GM12878 (cell line): ENCODE data around the gene IRF4. TPM values are rescaled to one million over a fixed set of nuclear protein-coding genes. Genes with fewer than 3 reads are reported as not detected.

Experiments used
- ATAC-seq: fragments of 200-7000 bp; cut with Tn5 transposase; 3 replicates; pipeline ENCODE4 v1.9.1; 2020; ENCODE audit warnings: mild to moderate bottlenecking, moderate library complexity
- BruUV-seq: library from RNA; stranded (reverse); fragments of 400-500 nt; replicated peaks from 2 replicates; lab custom pipeline; 2021; lab: Mats Ljungman, UMichigan
- CTCF ChIA-PET: fragments of 300-600 bp; sonication (Branson Sonifier 250); formaldehyde crosslinking; extraction: SDS; loops from one replicate; lab custom pipeline; 2021; ENCODE audit warnings: inconsistent platforms; lab: Yijun Ruan, JAX
- POLR2A ChIA-PET: fragments of 350-600 bp; formaldehyde crosslinking; extraction: SDS; loops from one replicate; lab custom pipeline; 2021; ENCODE audit warnings: inconsistent platforms; lab: Charles Lee
- RAD21 ChIA-PET: fragments of 300-600 bp; sonication (Branson Sonifier 250); formaldehyde crosslinking; loops from one replicate; lab custom pipeline; 2023; ENCODE audit warnings: antibody characterized with exemption; ENCODE audit not compliant: unreplicated experiment; lab: Charles Lee
- SMC1A ChIA-PET: fragments of 300-600 bp; sonication (Branson Sonifier 250); formaldehyde crosslinking; loops from one replicate; lab custom pipeline; 2023; ENCODE audit not compliant: unreplicated experiment, uncharacterized antibody; lab: Charles Lee
- DNase-seq: peaks from one replicate; pipeline ENCODE4 v3.0.0-alpha.2; 2011; ENCODE audit warnings: low read depth, low spot score
- FAIRE-seq: peaks from 3 replicates; lab custom pipeline; 2011; peaks lifted over from hg19 to GRCh38; lab: Jason Lieb, UNC
- H2AFZ ChIP-seq: 2 replicates; pipeline ENCODE4 v1.6.0; 2011; ENCODE audit warnings: low read depth, low read length, control low read depth; ENCODE audit not compliant: control insufficient read depth
- H3K27ac ChIP-seq: 2 replicates; pipeline ENCODE4 v1.5.1; 2011; ENCODE audit warnings: control low read depth; ENCODE audit not compliant: control insufficient read depth, insufficient read depth
- H3K27me3 ChIP-seq, 2 experiments: replicated peaks in 1 of 2; 2 replicates each; pipeline versions ENCODE4 v1.6.0 to v1.6.1; 2011; ENCODE audit warnings: low read length in 1 of 2; ENCODE audit not compliant: control insufficient read depth in 2 of 2, insufficient read depth in 2 of 2
- H3K36me3 ChIP-seq, 2 experiments: 2 replicates each; pipeline ENCODE4 v1.5.1; 2011; ENCODE audit warnings: low read length in 1 of 2; ENCODE audit not compliant: control insufficient read depth in 2 of 2, insufficient read depth in 2 of 2
- H3K4me1 ChIP-seq: 2 replicates; pipeline ENCODE4 v1.6.1; 2011; ENCODE audit warnings: mild to moderate bottlenecking, low read length, moderate library complexity, mixed read lengths; ENCODE audit not compliant: control insufficient read depth, insufficient read depth
- H3K4me2 ChIP-seq: 2 replicates; pipeline ENCODE4 v1.6.0; 2011; ENCODE audit warnings: control low read depth; ENCODE audit not compliant: control insufficient read depth, insufficient read depth
- H3K4me3 ChIP-seq: fragments of 200-600 bp; sonication (generic); 2 replicates; pipeline ENCODE4 v1.5.1; 2016
- H3K79me2 ChIP-seq: 2 replicates; pipeline ENCODE4 v1.6.0; 2011; ENCODE audit warnings: low read length; ENCODE audit not compliant: control insufficient read depth, insufficient read depth
- H3K9ac ChIP-seq: 2 replicates; pipeline ENCODE4 v1.8.0; 2011; ENCODE audit warnings: low read length, control low read depth, mixed read lengths; ENCODE audit not compliant: control insufficient read depth, insufficient read depth
- H3K9me3 ChIP-seq: replicated peaks from 3 replicates; pipeline ENCODE4 v1.5.1; 2011; ENCODE audit warnings: mild to moderate bottlenecking, low read length; ENCODE audit not compliant: control insufficient read depth, insufficient read depth
- H4K20me1 ChIP-seq: 2 replicates; pipeline ENCODE4 v1.6.0; 2011; ENCODE audit not compliant: control insufficient read depth, insufficient read depth
- ATF7 ChIP-seq: fragments of 450-650 bp; IDR thresholded peaks from 2 replicates; pipeline ENCODE4 v1.6.1; 2016; ENCODE audit warnings: low read depth, mild to moderate bottlenecking
- BACH1 ChIP-seq: fragments of 450-650 bp; IDR thresholded peaks from 2 replicates; pipeline ENCODE4 v1.6.1; 2017; ENCODE audit warnings: mild to moderate bottlenecking, borderline replicate concordance
- DPF2 ChIP-seq: fragments of 450-650 bp; IDR thresholded peaks from 2 replicates; pipeline ENCODE4 v1.6.1; 2017; ENCODE audit warnings: mild to moderate bottlenecking
- E2F4 ChIP-seq: IDR thresholded peaks from 2 replicates; pipeline ENCODE4 v1.6.1; 2012; ENCODE audit warnings: low read depth, low read length, improper control_type of control experiment
- ELK1 ChIP-seq: IDR thresholded peaks from 2 replicates; pipeline ENCODE4 v1.6.1; 2012; ENCODE audit warnings: low read depth, low read length, improper control_type of control experiment
- IKZF1 ChIP-seq: fragments of 450-650 bp; conservative IDR thresholded peaks from 2 replicates; pipeline ENCODE4 v1.6.1; 2017; ENCODE audit warnings: antibody characterized with exemption, mild to moderate bottlenecking
- IRF5 ChIP-seq: fragments of 450-650 bp; IDR thresholded peaks from 2 replicates; pipeline ENCODE4 v1.6.1; 2017; ENCODE audit warnings: borderline replicate concordance
- KAT2A ChIP-seq: conservative IDR thresholded peaks from 2 replicates; pipeline ENCODE4 v1.6.1; 2011; ENCODE audit warnings: low read depth, low read length; ENCODE audit not compliant: control insufficient read depth
- PAX5 ChIP-seq: IDR thresholded peaks from 2 replicates; pipeline ENCODE4 v1.6.1; 2011; ENCODE audit warnings: low read depth, low read length, borderline replicate concordance
- POLR2AphosphoS2 ChIP-seq: IDR thresholded peaks from 2 replicates; pipeline ENCODE4 v1.6.1; 2011; ENCODE audit warnings: low read depth, mild to moderate bottlenecking, low read length, improper control_type of control experiment, moderate library complexity
- POLR2AphosphoS5 ChIP-seq: IDR thresholded peaks from 2 replicates; pipeline ENCODE4 v1.6.1; 2011; ENCODE audit warnings: mild to moderate bottlenecking, low read length, inconsistent platforms
- RBBP5 ChIP-seq: fragments of 200-600 bp; sonication (generic); conservative IDR thresholded peaks from 2 replicates; pipeline ENCODE4 v1.6.1; 2016
- STAT3 ChIP-seq: IDR thresholded peaks from 2 replicates; pipeline ENCODE4 v1.6.1; 2011; ENCODE audit warnings: low read depth, low read length, improper control_type of control experiment
- TARDBP ChIP-seq: IDR thresholded peaks from 2 replicates; pipeline ENCODE4 v1.6.1; 2016; ENCODE audit warnings: borderline replicate concordance
- TCF12 ChIP-seq: IDR thresholded peaks from 2 replicates; pipeline ENCODE4 v1.6.1; 2011; ENCODE audit warnings: low read depth, mild to moderate bottlenecking, low read length
- ZNF217 ChIP-seq: fragments of 450-650 bp; IDR thresholded peaks from 2 replicates; pipeline ENCODE4 v1.6.1; 2017; ENCODE audit warnings: antibody characterized with exemption, mild to moderate bottlenecking
- ZNF274 ChIP-seq: IDR thresholded peaks from one replicate; pipeline ENCODE4 v1.8.0; 2011; ENCODE audit not compliant: insufficient read length, insufficient read depth
- WGBS: methylation state at CpG from one replicate; pipeline ENCODE4 v1.1.6; 2016; ENCODE audit warnings: low lambda C conversion rate; ENCODE audit not compliant: insufficient replicate concordance, insufficient coverage; ENCODE audit errors: missing lambda C conversion rate; 5-methylcytosine and 5-hydroxymethylcytosine counted together
- in situ Hi-C: fragments of 300-500 bp; cut with MboI; formaldehyde crosslinking; loops from 9 replicates; pipeline ENCODE4 v1.14.3; 2018; ENCODE audit warnings: mixed read lengths
- intact Hi-C: fragments of 100-400 bp; cut with micrococcal nuclease; formaldehyde crosslinking; loops from one replicate; pipeline ENCODE4 v1.14.2; 2022; ENCODE audit not compliant: unreplicated experiment
- polyA plus RNA-seq, 11 experiments: library from polyadenylated mRNA; depleted of rRNA in 4 of 11; unstranded in 6 of 11; stranded (reverse) in 5 of 11; fragments of >200 nt; fragmentation: Nextera tagmentation in 4 of 11; fragmentation: Illumina TruSeq in 1 of 11; extraction: Ambion mirVana in 4 of 11; extraction: Trizol in 1 of 11; gene quantifications; 1 replicate in 1 of 11; 2 replicates in 10 of 11; pipeline versions ENCODE4 v1.2.1 to v1.2.3, GENCODE V29; 2011 to 2016; ENCODE audit warnings: inconsistent platforms in 2 of 11, missing spikeins in 2 of 11, low read depth in 1 of 11
- total RNA-seq, 4 experiments: library from RNA; depleted of rRNA in 3 of 4; stranded (reverse); fragments of >200 nt in 3 of 4; fragmentation: Illumina TruSeq in 1 of 4; extraction: Trizol in 1 of 4; gene quantifications; 2 replicates each; pipeline versions ENCODE4 v1.2.1 to v1.2.3, GENCODE V29; 2013 to 2021

The IRF4 gene
- total and polyA plus RNA-seq, 10 of the 15 experiments (the other 5 are each of a cell fraction or from before 2014, with no cell fraction given), result 50.0 to 495 (median 257) TPM

- Histone ChIP-seq H3K4me2 (0 out of 2 replicates have a peak overlapping the region, but pooled peaks have one; percentile 12), H2AFZ (no peak overlapping the region), H3K4me1 (peaks cover 54% of the 10 kb centered on the region), H3K9me3 (no peaks in the 10 kb centered on the region; the same call in 2 of the 3 replicates), H3K9ac (no peak overlapping the region), H3K27ac (no peak overlapping the region), H3K4me3 (no peak overlapping the region), H3K79me2 (no peaks in the 10 kb centered on the region), H3K36me3 (no peaks in the 10 kb centered on the region; a peak in 1 of 4 replicates), H4K20me1 (no peaks in the 10 kb centered on the region), H3K27me3 (no peaks in the 10 kb centered on the region)
- FAIRE-seq (no peak), ATAC-seq (no peak), DNase-seq (no peak)
- RAD21 ChIA-PET, result interaction anchor here (0.7 to 8.0 kb wide), 13 partner anchors 11 to 170 kb away, joined by 3 to 73 read pairs (median 4); no protein-coding TSS in a partner anchor
- in situ Hi-C loops, result no loop called here
- POLR2A ChIA-PET, result interaction anchor here (0.7 to 2.0 kb wide), 9 partner anchors 9 to 43 kb away, joined by 3 to 10 read pairs (median 4); no protein-coding TSS in a partner anchor
- SMC1A ChIA-PET, result interaction anchor here (0.7 to 9.6 kb wide), 15 partner anchors 9 to 133 kb away, joined by 3 to 230 read pairs (median 4); no protein-coding TSS in a partner anchor
- intact Hi-C loops, result no loop called here
- CTCF ChIA-PET, result interaction anchor here (0.7 to 4.8 kb wide), 18 partner anchors 8 to 213 kb away, joined by 3 to 34 read pairs (median 3); no protein-coding TSS in a partner anchor
- BruUV-seq, result no TSS peak
- 80% methylated on average over 19 of the region's 19 CpGs for WGBS
- TF ChIP-seq POLR2AphosphoS2 (peak; percentile 46; the same call in 1 of the 2 replicates), ZNF217 (no peak), POLR2AphosphoS5 (0 out of 2 replicates have a peak, but pooled peaks have one; percentile 23), ELK1 (no peak), TARDBP (no peak), PAX5 (0 out of 2 replicates have a peak, but pooled peaks have one; percentile 6), IKZF1 (no peak), ATF7 (no peak), IRF5 (no peak), KAT2A (no peak), BACH1 (no peak), DPF2 (no peak), E2F4 (no peak), ZNF274 (no peak), STAT3 (no peak), TCF12 (no peak), RBBP5 (no peak)
- TF ChIP-seq, all 136 proteins: peak for 3
These were observed 30.7 kb upstream of the IRF4 start for GRCh38 chr6:360764-361373.
